ENCODE measurements around the gene KLHL3.

The KLHL3 gene

DNA sequence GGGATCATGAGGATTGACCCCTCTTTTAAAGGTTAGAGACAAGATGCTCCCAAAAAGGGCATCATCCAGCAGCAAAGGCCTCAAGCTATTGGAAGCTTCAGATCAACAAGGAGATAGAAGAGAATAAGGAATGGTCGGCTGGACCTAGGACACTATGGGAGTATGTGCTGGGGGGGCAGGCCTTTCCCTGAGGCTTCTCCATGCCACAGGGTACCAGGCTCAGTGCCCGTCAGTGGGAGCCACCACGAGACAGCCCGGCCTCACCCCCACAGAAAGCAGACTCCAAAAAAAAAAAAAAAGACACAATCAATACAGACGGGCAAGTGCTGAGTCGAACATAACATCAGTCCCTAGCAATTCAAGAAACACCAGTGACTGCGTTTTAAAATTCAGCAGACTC lies 117.4 kb downstream of the KLHL3 start (continued):
- TF ChIP-seq ZNF513 (tag by site-specific recombination; IDR thresholded peaks at IDR 0.05) (no peak), ZNF202 (tag by site-specific recombination; IDR thresholded peaks at IDR 0.05; ENCODE audit: borderline replicate concordance) (no peak), ZNF837 (tag by site-specific recombination; IDR thresholded peaks at IDR 0.05) (no peak), ZIC2 (tag by site-specific recombination; IDR thresholded peaks at IDR 0.05) (no peak), KLF1 (tag by site-specific recombination; IDR thresholded peaks at IDR 0.05) (no peak), ZNF362 (tag by site-specific recombination; IDR thresholded peaks at IDR 0.05) (no peak), BCL11B (tag by site-specific recombination; IDR thresholded peaks at IDR 0.05; ENCODE audit: low read depth) (no peak), ZNF426 (tag by site-specific recombination; IDR thresholded peaks at IDR 0.05) (no peak), ELK4 (IDR thresholded peaks at IDR 0.05; ENCODE audit: borderline replicate concordance, low read depth, low read length) (no peak), ZNF704 (tag by site-specific recombination; IDR thresholded peaks at IDR 0.05) (no peak)
- TF ChIP-seq, protein P1, sequence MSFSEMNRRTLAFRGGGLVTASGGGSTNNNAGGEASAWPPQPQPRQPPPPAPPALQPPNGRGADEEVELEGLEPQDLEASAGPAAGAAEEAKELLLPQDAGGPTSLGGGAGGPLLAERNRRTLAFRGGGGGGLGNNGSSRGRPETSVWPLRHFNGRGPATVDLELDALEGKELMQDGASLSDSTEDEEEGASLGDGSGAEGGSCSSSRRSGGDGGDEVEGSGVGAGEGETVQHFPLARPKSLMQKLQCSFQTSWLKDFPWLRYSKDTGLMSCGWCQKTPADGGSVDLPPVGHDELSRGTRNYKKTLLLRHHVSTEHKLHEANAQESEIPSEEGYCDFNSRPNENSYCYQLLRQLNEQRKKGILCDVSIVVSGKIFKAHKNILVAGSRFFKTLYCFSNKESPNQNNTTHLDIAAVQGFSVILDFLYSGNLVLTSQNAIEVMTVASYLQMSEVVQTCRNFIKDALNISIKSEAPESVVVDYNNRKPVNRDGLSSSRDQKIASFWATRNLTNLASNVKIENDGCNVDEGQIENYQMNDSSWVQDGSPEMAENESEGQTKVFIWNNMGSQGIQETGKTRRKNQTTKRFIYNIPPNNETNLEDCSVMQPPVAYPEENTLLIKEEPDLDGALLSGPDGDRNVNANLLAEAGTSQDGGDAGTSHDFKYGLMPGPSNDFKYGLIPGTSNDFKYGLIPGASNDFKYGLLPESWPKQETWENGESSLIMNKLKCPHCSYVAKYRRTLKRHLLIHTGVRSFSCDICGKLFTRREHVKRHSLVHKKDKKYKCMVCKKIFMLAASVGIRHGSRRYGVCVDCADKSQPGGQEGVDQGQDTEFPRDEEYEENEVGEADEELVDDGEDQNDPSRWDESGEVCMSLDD (tag by site-specific recombination; IDR thresholded peaks at IDR 0.05) = no peak
- TF ChIP-seq, protein P2, sequence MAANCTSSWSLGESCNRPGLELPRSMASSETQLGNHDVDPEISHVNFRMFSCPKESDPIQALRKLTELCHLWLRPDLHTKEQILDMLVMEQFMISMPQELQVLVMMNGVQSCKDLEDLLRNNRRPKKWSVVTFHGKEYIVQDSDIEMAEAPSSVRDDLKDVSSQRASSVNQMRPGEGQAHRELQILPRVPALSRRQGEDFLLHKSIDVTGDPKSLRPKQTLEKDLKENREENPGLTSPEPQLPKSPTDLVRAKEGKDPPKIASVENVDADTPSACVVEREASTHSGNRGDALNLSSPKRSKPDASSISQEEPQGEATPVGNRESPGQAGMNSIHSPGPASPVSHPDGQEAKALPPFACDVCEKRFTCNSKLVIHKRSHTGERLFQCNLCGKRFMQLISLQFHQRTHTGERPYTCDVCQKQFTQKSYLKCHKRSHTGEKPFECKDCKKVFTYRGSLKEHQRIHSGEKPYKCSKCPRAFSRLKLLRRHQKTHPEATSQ (tag by site-specific recombination; IDR thresholded peaks at IDR 0.05) = no peak
- TF ChIP-seq, protein P3, sequence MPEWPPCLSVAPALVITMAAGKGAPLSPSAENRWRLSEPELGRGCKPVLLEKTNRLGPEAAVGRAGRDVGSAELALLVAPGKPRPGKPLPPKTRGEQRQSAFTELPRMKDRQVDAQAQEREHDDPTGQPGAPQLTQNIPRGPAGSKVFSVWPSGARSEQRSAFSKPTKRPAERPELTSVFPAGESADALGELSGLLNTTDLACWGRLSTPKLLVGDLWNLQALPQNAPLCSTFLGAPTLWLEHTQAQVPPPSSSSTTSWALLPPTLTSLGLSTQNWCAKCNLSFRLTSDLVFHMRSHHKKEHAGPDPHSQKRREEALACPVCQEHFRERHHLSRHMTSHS (tag by site-specific recombination; IDR thresholded peaks at IDR 0.05) = no peak

GRCh38 chr5:137617528-137618205 lies 118.2 kb downstream of the KLHL3 start:
- TF ChIP-seq ZFP41 (tag by site-specific recombination; IDR thresholded peaks at IDR 0.05; ENCODE audit: borderline replicate concordance) (no peak), ZNF24 (tag by site-specific recombination; IDR thresholded peaks at IDR 0.05) (no peak), SP7 (tag by site-specific recombination; IDR thresholded peaks at IDR 0.05) (peak; percentile 56; the same call in 1 of the 2 replicates)
- CTCF ChIA-PET = interaction anchor here (0.6 to 1.7 kb wide), 3 partner anchors 12 to 493 kb away, joined by 3 to 6 read pairs (median 4); no protein-coding TSS in a partner anchor

More at GRCh38 chr5:137617528-137618205, 118.2 kb downstream of the KLHL3 start:
- H3K36me3 ChIP-seq (ENCODE audit: control insufficient read depth in 2 of 2, insufficient read depth in 1 of 2, low read length in 2 of 2) = no peaks in the 10 kb centered on the region
- no peak overlapping the region for H3K4me3 ChIP-seq (ENCODE audit: low read depth, low read length)
- H3K9me3 ChIP-seq (ENCODE audit: control insufficient read depth, insufficient read depth, low read depth, low read length) = no peaks in the 10 kb centered on the region
- no peak overlapping the region for H3K27ac ChIP-seq (ENCODE audit: extremely low read depth, low read depth, low read length)
- no peaks in the 10 kb centered on the region for H3K4me1 ChIP-seq (ENCODE audit: control insufficient read depth, insufficient read depth, low read length)
- POLR2A ChIA-PET = no interaction called here
